ENCODE data around the gene ENKUR.

- TF ChIP-seq CTCF (IDR thresholded peaks at IDR 0.05; ENCODE audit: low read length) (no peak), EZH2 (IDR thresholded peaks at IDR 0.05; ENCODE audit: borderline replicate concordance, low read length) (no peak)
These were observed 63.7 kb downstream of the ENKUR start, which contains the start of gene PRTFDC1 for GRCh38 chr10:24952143-24952706.

Data from OCI-LY1 (cell line).